Measurements from ENCODE around the gene MTHFD1L.

DNA sequence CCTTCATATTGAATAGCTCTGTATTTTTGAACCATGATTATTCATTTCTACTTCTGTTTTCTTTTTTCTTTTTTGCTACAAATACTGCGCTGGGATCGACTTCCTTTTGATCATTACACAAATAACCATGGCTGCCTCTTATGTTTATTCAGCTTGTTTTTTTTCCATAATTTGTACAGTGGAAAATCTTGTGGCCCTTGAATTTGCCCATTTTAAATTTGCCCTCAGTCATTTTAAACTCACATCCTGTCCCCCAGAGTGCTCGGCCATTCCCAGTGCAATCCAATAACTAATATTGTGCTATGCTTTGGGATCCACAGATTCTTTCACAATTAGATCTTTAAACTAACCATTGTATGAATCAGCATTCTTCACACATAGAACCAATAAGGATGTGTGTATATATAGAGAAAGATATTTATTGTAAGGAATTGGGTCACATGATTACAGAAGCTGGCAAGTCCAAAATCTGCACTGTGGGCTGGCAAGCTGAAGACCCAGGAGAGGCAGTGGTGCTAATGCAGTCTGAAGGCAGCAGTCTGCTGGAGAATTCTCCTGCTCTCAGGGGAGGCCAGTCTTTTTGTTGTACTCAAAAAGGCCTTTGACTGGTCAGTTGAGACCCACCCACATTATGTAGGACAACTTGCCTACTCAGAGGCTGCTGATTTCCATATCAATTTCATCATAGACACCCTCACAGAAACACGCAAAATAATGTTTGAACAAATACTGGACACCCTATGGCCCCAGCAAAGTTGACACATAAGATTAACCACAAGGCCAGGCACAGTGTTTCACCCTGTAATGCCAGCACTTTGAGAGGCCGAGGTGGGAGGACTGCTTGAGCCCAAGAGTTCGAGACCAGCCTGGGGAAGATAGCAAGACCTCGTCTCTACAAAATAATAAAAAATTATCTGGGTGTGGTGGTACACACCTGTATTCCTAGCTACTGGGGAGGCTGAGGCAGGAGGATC is 147.1 kb downstream of the MTHFD1L start:
- TF ChIP-seq FOXM1 (IDR thresholded peaks at IDR 0.05; ENCODE audit: borderline replicate concordance) (no peak), TARDBP (IDR thresholded peaks at IDR 0.05) (no peak), SP1 (IDR thresholded peaks at IDR 0.05) (no peak), L3MBTL2 (conservative IDR thresholded peaks at IDR 0.05) (no peak), SUZ12 (IDR thresholded peaks at IDR 0.05) (no peak), BHLHE40 (IDR thresholded peaks at IDR 0.05; ENCODE audit: borderline replicate concordance) (no peak), CTBP1 (IDR thresholded peaks at IDR 0.05; ENCODE audit: borderline replicate concordance) (no peak), NFRKB (IDR thresholded peaks at IDR 0.05) (no peak)
- TF ChIP-seq, protein P1, sequence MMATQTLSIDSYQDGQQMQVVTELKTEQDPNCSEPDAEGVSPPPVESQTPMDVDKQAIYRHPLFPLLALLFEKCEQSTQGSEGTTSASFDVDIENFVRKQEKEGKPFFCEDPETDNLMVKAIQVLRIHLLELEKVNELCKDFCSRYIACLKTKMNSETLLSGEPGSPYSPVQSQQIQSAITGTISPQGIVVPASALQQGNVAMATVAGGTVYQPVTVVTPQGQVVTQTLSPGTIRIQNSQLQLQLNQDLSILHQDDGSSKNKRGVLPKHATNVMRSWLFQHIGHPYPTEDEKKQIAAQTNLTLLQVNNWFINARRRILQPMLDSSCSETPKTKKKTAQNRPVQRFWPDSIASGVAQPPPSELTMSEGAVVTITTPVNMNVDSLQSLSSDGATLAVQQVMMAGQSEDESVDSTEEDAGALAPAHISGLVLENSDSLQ (IDR thresholded peaks at IDR 0.05), result no peak
